NCI-H526 treated with DMSO at 0.1 percent for 48 hours (cell line): ENCODE results near the gene SPRN.
"Not testable (repeated sequence)": the region's sequence is repeated elsewhere in the genome, so short reads cannot be mapped to it uniquely, and the experiment has no call there.

Experiments
- DNase-seq: peaks from one replicate; lab custom pipeline; 2025; lab: John Stamatoyannopoulos, UW

SPRN gene

GRCh38 chr10:133456041-133456951 is 31.9 kb upstream of the SPRN start:
- DNase-seq = no peak

- DNase-seq = no peak
Observed at GRCh38 chr10:133455611-133456031, 31.2 kb upstream of the SPRN start.

GRCh38 chr10:133455196-133455595 is 30.8 kb upstream of the SPRN start:
- no peak for DNase-seq

- DNase-seq = no peak
Observed at GRCh38 chr10:133454204-133454893, 29.9 kb upstream of the SPRN start.

- no peak for DNase-seq
Observed at GRCh38 chr10:133453516-133454203, 29.2 kb upstream of the SPRN start, which contains the start of gene SCART1. Gene SCART1 (plus strand): TSS chr10:133453945. CDS start chr10:133453998, 53 bp downstream.

GRCh38 chr10:133452453-133452852 is 28.0 kb upstream of the SPRN start:
- DNase-seq = no peak

GRCh38 chr10:133451346-133451745 is 26.9 kb upstream of the SPRN start:
- no peak for DNase-seq

GRCh38 chr10:133448120-133448519 is 23.7 kb upstream of the SPRN start:
- no peak for DNase-seq

GRCh38 chr10:133446979-133447378 is 22.6 kb upstream of the SPRN start:
- no peak for DNase-seq

GRCh38 chr10:133445751-133446708 is 21.6 kb upstream of the SPRN start:
- no peak for DNase-seq

- no peak for DNase-seq
Observed at GRCh38 chr10:133445268-133445732, 20.9 kb upstream of the SPRN start.

- no peak for DNase-seq
Observed at GRCh38 chr10:133444342-133445267, 20.2 kb upstream of the SPRN start.

- no peak for DNase-seq
Observed at GRCh38 chr10:133442967-133443924, 18.8 kb upstream of the SPRN start.

- DNase-seq = no peak
Observed at GRCh38 chr10:133442191-133442966, 18.0 kb upstream of the SPRN start.

GRCh38 chr10:133441780-133442179 is 17.4 kb upstream of the SPRN start:
- DNase-seq = no peak

- DNase-seq = not testable (repeated sequence)
Observed at GRCh38 chr10:133441356-133441755, 16.9 kb upstream of the SPRN start.

GRCh38 chr10:133440633-133441285 is 16.3 kb upstream of the SPRN start:
- no peak for DNase-seq
